GM13977 (cell line): ENCODE results near the gene SMYD5.
A peak's percentile ranks its signal among the peaks of the same experiment; 100 is the strongest.

Experiments used
- DNase-seq: peaks from one replicate; pipeline ENCODE4 v3.0.0; 2012; ENCODE audit warnings: low spot score
- CTCF ChIP-seq: IDR thresholded peaks from 2 replicates; pipeline ENCODE4 v1.5.1; 2012; ENCODE audit warnings: mild to moderate bottlenecking, control low read depth; ENCODE audit not compliant: insufficient read depth; ENCODE audit errors: extremely low read depth, missing control alignments
- in situ Hi-C: fragments of 300-500 bp; cut with MboI; formaldehyde crosslinking; loops from one replicate; pipeline ENCODE4 v1.12.0; 2022; ENCODE audit warnings: low sequenced_read_pairs, low pct_unique_long_range_greater_than_20kb, mixed read lengths, inconsistent platforms; ENCODE audit not compliant: unreplicated experiment

Gene SMYD5

DNA sequence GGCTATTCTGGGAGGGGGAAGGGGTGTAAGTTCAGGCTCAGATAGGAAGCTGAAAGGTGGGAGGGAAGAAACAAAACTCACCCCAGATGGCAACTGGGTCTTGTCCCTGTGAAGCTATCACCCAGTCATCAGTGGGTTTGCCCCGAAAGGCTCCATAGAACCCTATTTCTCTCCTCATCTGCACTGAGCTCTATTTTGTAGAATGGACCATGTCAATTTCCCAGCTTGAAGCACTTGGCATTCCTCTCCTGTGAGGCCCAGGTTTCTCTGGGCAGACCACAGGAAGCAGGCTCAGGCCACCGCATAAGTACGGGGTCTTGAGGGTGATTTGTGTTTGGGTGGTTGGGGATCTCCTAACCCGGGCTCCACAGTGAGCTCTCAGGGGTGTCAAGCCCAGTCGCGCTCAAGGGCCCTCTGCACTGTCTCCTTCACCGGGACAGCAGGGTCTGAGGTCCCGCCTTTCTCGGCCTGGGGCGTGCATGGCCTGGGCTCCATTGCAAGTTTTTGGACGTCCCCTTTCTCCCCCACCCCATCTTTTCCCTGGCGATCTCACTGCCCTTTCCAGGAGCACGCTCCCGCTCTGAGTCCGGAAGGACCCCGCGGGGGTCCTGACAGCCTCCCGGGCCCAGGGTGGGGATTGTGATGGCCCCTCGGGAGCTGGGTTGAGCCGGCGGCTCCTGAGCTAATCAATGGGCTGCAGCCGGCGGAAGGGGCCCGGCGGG, 38.9 kb upstream of the SMYD5 start:
- peak; percentile 27 for DNase-seq
- no peak for TF ChIP-seq CTCF
- in situ Hi-C loops = loop anchor here (25.0 kb wide), 1 partner anchor 188 kb away; no protein-coding TSS in a partner anchor

DNA sequence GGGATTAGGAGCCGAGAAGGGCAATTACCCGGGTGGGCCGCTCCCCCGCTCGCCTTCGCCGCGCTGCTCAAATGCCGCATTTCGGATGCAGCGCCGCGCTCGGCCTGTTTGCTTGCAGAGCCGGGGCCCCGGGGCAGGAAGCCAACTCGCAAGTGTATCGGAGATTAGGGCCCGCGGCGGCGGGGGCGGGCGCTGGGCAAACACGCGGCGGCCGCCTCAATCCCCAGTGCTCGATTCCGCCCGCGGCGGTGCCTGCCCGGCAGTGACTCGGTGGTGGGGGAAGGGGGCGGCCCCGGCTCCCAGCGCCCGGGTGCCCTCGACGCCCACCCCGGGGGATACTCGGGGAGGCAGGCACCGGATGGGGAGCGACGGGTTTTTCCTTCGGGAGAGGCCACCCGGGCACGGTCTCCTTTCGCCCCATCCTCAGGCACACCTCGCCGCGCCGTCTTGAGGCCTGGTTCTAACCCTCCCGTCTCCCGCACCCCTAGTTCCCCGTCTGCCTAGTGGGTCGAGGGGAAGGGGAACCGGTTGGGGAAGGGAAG, 38.3 kb upstream of the SMYD5 start:
- in situ Hi-C loops = no loop called here
- TF ChIP-seq CTCF = no peak
- DNase-seq = peak; percentile 77

DNA sequence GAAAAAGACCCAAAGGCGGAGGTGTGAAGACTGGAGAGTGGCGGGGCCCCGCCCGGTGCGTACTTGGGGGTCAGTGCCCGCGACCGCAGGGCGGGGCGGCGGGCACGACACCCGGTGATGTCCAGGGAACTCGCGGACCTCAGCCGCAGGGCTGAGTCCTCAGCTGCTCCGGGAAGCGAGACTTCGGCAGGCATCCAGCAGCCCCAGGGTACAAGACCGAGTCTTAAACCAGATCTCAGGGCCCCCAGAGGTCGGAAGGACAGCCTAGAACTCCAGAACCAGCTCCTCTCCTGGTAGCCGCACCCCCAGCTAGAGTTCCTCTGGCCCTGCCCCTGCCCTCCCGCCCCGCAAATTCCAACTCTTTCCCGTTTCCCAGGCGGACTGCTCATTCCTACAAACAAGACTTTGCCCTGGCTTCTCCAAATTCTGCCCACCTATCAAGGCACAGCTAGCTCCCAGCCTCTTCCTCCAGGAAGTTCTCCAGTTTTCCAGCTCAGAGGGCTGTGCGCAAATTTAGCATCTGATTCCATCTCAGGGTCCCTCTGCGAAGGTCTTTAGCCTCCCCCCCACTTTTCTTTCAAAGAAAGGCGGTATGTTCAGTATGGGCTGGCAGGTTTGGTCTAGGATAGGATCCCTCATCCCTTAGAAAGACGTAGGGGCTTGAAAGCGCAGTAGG, 37.7 kb upstream of the SMYD5 start:
- DNase-seq = peak; percentile 43
- no peak for TF ChIP-seq CTCF
- in situ Hi-C loops = no loop called here

DNA sequence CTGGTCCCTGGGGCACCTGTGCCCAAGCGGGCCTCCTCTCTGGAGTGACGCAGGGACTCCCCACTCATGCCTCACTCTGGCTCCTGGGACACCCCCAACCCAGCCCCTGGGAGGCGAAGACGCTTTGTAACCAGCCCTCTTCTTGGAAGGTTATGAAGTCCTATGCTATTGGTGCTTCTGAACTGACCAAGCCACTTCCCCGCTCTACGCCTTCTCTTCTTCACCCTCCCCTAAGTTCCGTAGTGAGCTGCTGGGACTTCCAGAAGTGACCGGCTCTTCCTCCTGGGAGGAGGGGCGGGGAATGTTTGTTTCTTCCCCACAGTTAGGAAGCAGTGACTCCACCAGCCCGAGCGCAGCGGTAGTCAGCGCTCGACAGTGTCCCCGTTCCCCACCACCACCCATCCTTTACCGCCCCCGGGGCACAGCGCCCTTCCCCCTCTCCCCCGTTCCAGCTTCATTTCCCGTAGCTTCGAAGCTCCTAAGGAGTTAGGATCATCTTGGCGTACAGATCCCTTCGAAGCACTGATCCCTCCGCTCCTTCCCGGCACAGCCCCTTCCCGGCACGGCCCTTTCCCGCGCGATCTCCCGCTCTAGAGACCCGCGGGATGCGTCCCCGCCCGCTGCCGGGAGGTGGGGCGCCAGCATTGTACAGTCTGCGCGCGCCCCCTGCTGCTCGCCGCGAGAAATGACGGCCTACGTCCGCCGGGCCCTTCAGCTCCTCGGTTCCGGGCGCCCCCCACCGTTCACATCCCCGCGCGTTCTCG, 37.0 kb upstream of the SMYD5 start:
- DNase-seq = peak; percentile 96
- peak; percentile 100 for TF ChIP-seq CTCF
- in situ Hi-C loops = no loop called here

- peak; percentile 20 for TF ChIP-seq CTCF
- in situ Hi-C loops = no loop called here
Observed at GRCh38 chr2:73177645-73178255, 36.3 kb upstream of the SMYD5 start.

GRCh38 chr2:73185965-73186364, 28.1 kb upstream of the SMYD5 start:
- in situ Hi-C loops = no loop called here
- no peak for TF ChIP-seq CTCF

More at GRCh38 chr2:73177645-73178255, 36.3 kb upstream of the SMYD5 start:
- peak; percentile 21 for DNase-seq

More at GRCh38 chr2:73185965-73186364, 28.1 kb upstream of the SMYD5 start:
- DNase-seq = no peak
